ENCODE results near the gene SYCE1L.
A peak's percentile ranks its signal among the peaks of the same experiment; 100 is the strongest.

Gene SYCE1L

GRCh38 chr16:77213542-77214106, 14.4 kb downstream of the SYCE1L start:
- TF ChIP-seq CTCF (IDR thresholded peaks at IDR 0.05; ENCODE audit: low read depth, low read length, missing control alignments) = no peak
- no peak for DNase-seq (ENCODE audit: low read depth)
- H3K4me3 ChIP-seq (ENCODE audit: low read depth, low read length) = no peak overlapping the region

- H3K4me3 ChIP-seq (ENCODE audit: low read depth, low read length) = no peak overlapping the region
- TF ChIP-seq CTCF (IDR thresholded peaks at IDR 0.05; ENCODE audit: low read depth, low read length, missing control alignments) = no peak
- DNase-seq (ENCODE audit: low read depth) = no peak
These were observed 15.4 kb downstream of the SYCE1L start for GRCh38 chr16:77214411-77215138.

GRCh38 chr16:77219437-77219836, 20.2 kb downstream of the SYCE1L start:
- DNase-seq (ENCODE audit: low read depth) = no peak
- H3K4me3 ChIP-seq (ENCODE audit: low read depth, low read length) = no peak overlapping the region
- TF ChIP-seq CTCF (IDR thresholded peaks at IDR 0.05; ENCODE audit: low read depth, low read length, missing control alignments) = no peak

GRCh38 chr16:77220427-77220826, 21.2 kb downstream of the SYCE1L start:
- H3K4me3 ChIP-seq (ENCODE audit: low read depth, low read length) = no peak overlapping the region
- no peak for DNase-seq (ENCODE audit: low read depth)
- no peak for TF ChIP-seq CTCF (IDR thresholded peaks at IDR 0.05; ENCODE audit: low read depth, low read length, missing control alignments)

- no peak for TF ChIP-seq CTCF (IDR thresholded peaks at IDR 0.05; ENCODE audit: low read depth, low read length, missing control alignments)
- no peak for DNase-seq (ENCODE audit: low read depth)
- no peak overlapping the region for H3K4me3 ChIP-seq (ENCODE audit: low read depth, low read length)
These were observed 22.3 kb downstream of the SYCE1L start for GRCh38 chr16:77221482-77221881.

GRCh38 chr16:77223184-77223583, 24.0 kb downstream of the SYCE1L start:
- TF ChIP-seq CTCF (IDR thresholded peaks at IDR 0.05; ENCODE audit: low read depth, low read length, missing control alignments) = peak; percentile 63
- DNase-seq (ENCODE audit: low read depth) = no peak
- H3K4me3 ChIP-seq (ENCODE audit: low read depth, low read length) = no peak overlapping the region

- no peak for TF ChIP-seq CTCF (IDR thresholded peaks at IDR 0.05; ENCODE audit: low read depth, low read length, missing control alignments)
- no peak for DNase-seq (ENCODE audit: low read depth)
- H3K4me3 ChIP-seq (ENCODE audit: low read depth, low read length) = no peak overlapping the region
These were observed 26.0 kb downstream of the SYCE1L start for GRCh38 chr16:77225182-77225581.
